SK-N-SH (cell line): ENCODE data around the gene ZFP36. TPM values are rescaled to one million over a fixed set of nuclear protein-coding genes. Genes with fewer than 3 reads are reported as not detected.

Source experiments
- CTCF ChIA-PET: fragments of 300-600, 350-600 bp; formaldehyde crosslinking; extraction: SDS; loops from one replicate; lab custom pipeline; 2021; lab: Yijun Ruan, JAX
- POLR2A ChIA-PET: fragments of 350-600 bp; sonication (Branson Sonifier 250); formaldehyde crosslinking; extraction: SDS; loops from one replicate; lab custom pipeline; 2020; ENCODE audit warnings: antibody characterized with exemption, inconsistent platforms; lab: Yijun Ruan, JAX
- DNase-seq: peaks from one replicate; pipeline ENCODE4 v3.0.0; 2012
- H2AFZ ChIP-seq: fragments of 200-600 bp; sonication (generic); 2 replicates; pipeline ENCODE4 v1.8.1; 2016; ENCODE audit warnings: antibody characterized with exemption, mild to moderate bottlenecking, low read depth
- H3F3A ChIP-seq: fragments of 200-600 bp; sonication (generic); replicated peaks from 2 replicates; pipeline ENCODE3; 2016; ENCODE audit warnings: antibody characterized with exemption, mild to moderate bottlenecking; ENCODE audit not compliant: insufficient read depth
- H3K27ac ChIP-seq, 2 experiments: fragments of 200-500 bp in 1 of 2; fragments of 200-600 bp in 1 of 2; sonication (Bioruptor generic) in 1 of 2; sonication (generic), shearing (Covaris generic) in 1 of 2; 2 replicates each; pipeline versions ENCODE4 v1.5.1 to v1.6.1; 2014 to 2016; ENCODE audit warnings: low read depth in 2 of 2, inconsistent platforms in 1 of 2, low read length in 1 of 2, mild to moderate bottlenecking in 1 of 2, mixed read lengths in 1 of 2
- H3K27me3 ChIP-seq: fragments of 200-600 bp; sonication (generic), shearing (Covaris generic); 2 replicates; pipeline ENCODE4 v1.6.1; 2016; ENCODE audit warnings: mixed run types; ENCODE audit not compliant: insufficient read depth
- H3K36me3 ChIP-seq, 2 experiments: fragments of 200-500 bp in 1 of 2; fragments of 200-600 bp in 1 of 2; sonication (Bioruptor generic) in 1 of 2; sonication (generic) in 1 of 2; replicated peaks in 1 of 2; 2 replicates each; pipeline versions ENCODE3 to v1.5.1; 2014 to 2016; ENCODE audit warnings: low read length in 1 of 2, mild to moderate bottlenecking in 1 of 2; ENCODE audit not compliant: insufficient read depth in 2 of 2, control insufficient read depth in 1 of 2
- H3K4me1 ChIP-seq, 2 experiments: fragments of 200-500 bp in 1 of 2; fragments of 200-600 bp in 1 of 2; sonication (Bioruptor generic) in 1 of 2; sonication (generic), shearing (Covaris generic) in 1 of 2; 2 replicates each; pipeline versions ENCODE4 v1.5.1 to v1.6.1; 2014 to 2016; ENCODE audit warnings: low read depth in 1 of 2, low read length in 1 of 2, mixed run types in 1 of 2; ENCODE audit not compliant: insufficient read depth in 2 of 2, control insufficient read depth in 1 of 2
- H3K4me2 ChIP-seq: fragments of 200-600 bp; sonication (generic), shearing (Covaris generic); 2 replicates; pipeline ENCODE4 v1.6.1; 2017; ENCODE audit warnings: mixed run types
- H3K4me3 ChIP-seq, 2 experiments: fragments of 200-500 bp in 1 of 2; fragments of 200-600 bp in 1 of 2; sonication (Bioruptor generic) in 1 of 2; sonication (generic), shearing (Covaris generic) in 1 of 2; 2 replicates each; pipeline versions ENCODE4 v1.5.1 to v1.8.1; 2014 to 2016; ENCODE audit warnings: low read depth in 2 of 2, inconsistent platforms in 1 of 2, low read length in 1 of 2, mild to moderate bottlenecking in 1 of 2, mixed read lengths in 1 of 2, moderate library complexity in 1 of 2
- H3K79me2 ChIP-seq: fragments of 200-600 bp; sonication (generic); 2 replicates; pipeline ENCODE4 v1.8.1; 2017; ENCODE audit warnings: mild to moderate bottlenecking; ENCODE audit not compliant: insufficient read depth
- H3K9ac ChIP-seq: fragments of 200-600 bp; sonication (generic); 2 replicates; pipeline ENCODE4 v1.6.1; 2017; ENCODE audit warnings: mixed run types
- H3K9me2 ChIP-seq: fragments of 200-600 bp; sonication (generic); 2 replicates; pipeline ENCODE4 v1.6.1; 2017; ENCODE audit warnings: mixed run types
- H3K9me3 ChIP-seq: fragments of 200-600 bp; sonication (generic); 2 replicates; pipeline ENCODE4 v1.6.1; 2017; ENCODE audit warnings: mixed run types, mild to moderate bottlenecking, moderate library complexity
- H4K20me1 ChIP-seq: fragments of 200-600 bp; sonication (generic); 2 replicates; pipeline ENCODE4 v1.6.1; 2017; ENCODE audit warnings: mild to moderate bottlenecking, mixed run types; ENCODE audit not compliant: insufficient read depth
- EZH2phosphoT487 ChIP-seq: fragments of 200-600 bp; sonication (generic); IDR thresholded peaks from 2 replicates; pipeline ENCODE4 v1.6.1; 2017; ENCODE audit warnings: low read depth, mixed run types, mild to moderate bottlenecking, antibody characterized with exemption, moderate library complexity, borderline replicate concordance
- FOXM1 ChIP-seq: IDR thresholded peaks from 2 replicates; pipeline ENCODE4 v1.4.0; 2012; ENCODE audit warnings: low read depth, mild to moderate bottlenecking
- JUND ChIP-seq: IDR thresholded peaks from 2 replicates; pipeline ENCODE4 v1.4.0; 2012
- NRF1 ChIP-seq: IDR thresholded peaks from 2 replicates; pipeline ENCODE4 v1.6.1; 2012; ENCODE audit warnings: low read depth, mild to moderate bottlenecking, low read length
- POLR2AphosphoS5 ChIP-seq: IDR thresholded peaks from 2 replicates; pipeline ENCODE4 v1.6.1; 2012; ENCODE audit warnings: low read depth, low read length
- RXRA ChIP-seq: IDR thresholded peaks from 2 replicates; pipeline ENCODE4 v1.4.0; 2012; ENCODE audit warnings: low read depth, mild to moderate bottlenecking, borderline replicate concordance
- SMC3 ChIP-seq: IDR thresholded peaks from 2 replicates; pipeline ENCODE4 v1.6.1; 2012; ENCODE audit warnings: low read depth, low read length, improper control_type of control experiment
- TAF1 ChIP-seq: IDR thresholded peaks from 2 replicates; pipeline ENCODE4 v1.6.1; 2012; ENCODE audit warnings: low read depth, mild to moderate bottlenecking, low read length, moderate library complexity, borderline replicate concordance
- TCF12 ChIP-seq: IDR thresholded peaks from 2 replicates; pipeline ENCODE4 v1.4.0; 2012
- WGBS: methylation state at CpG from one replicate; pipeline ENCODE4 v1.1.6; 2017; ENCODE audit warnings: low lambda C conversion rate; 5-methylcytosine and 5-hydroxymethylcytosine counted together
- polyA plus RNA-seq, 3 experiments: library from polyadenylated mRNA; depleted of rRNA; stranded (reverse); fragments of >200 nt; gene quantifications; 2 replicates each; pipeline ENCODE4 v1.2.3, GENCODE V29; 2012
- TF ChIP-seq, protein P1 (sequence below): IDR thresholded peaks from 2 replicates; pipeline ENCODE4 v1.6.1; 2012; ENCODE audit warnings: mild to moderate bottlenecking, low read depth, low read length, moderate library complexity
- TF ChIP-seq, protein P2 (sequence below): IDR thresholded peaks from 2 replicates; pipeline ENCODE4 v1.4.0; 2012; ENCODE audit warnings: low read depth, borderline replicate concordance
- TF ChIP-seq, protein P3 (sequence below): IDR thresholded peaks from 2 replicates; pipeline ENCODE4 v1.4.0; 2012; ENCODE audit warnings: low read depth

ZFP36 gene
- polyA plus RNA-seq, 1 of the 3 experiments (the other 2 are of a cell fraction): 49.3 TPM

DNA sequence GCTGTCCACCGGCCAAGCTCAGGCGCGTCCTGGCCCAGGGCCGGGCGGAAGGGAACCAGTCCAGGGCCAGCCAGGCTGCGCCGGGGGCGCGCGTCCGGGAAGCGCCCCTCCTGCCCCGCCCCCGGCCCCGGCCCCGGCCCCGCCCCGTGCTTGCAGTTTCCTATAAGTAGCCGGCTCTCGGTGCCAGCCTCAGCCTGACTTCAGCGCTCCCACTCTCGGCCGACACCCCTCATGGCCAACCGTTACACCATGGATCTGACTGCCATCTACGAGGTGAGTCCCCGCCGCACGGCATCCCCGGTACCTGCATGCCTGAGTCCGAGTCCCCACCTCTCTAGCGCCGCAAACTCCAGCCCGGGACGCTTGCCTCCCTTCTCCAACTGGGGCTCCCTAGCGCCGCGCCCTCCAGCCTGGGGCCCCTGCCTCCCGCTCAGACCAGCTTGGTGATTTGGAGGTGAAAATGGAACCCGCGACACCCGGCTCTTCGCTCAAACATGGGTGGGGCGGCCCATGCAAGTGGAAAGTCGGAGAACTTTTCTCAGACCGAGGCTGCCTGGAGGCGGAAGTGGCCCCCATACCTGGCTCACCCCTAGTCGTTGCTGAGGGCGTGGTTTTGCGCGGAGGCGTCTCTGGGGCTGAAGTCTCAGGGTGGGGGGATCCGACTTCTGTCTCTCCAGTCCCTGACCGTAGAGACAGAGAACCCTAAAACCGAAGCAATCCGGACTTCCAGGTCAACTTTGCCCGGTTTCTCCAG, at the start of gene ZFP36 (continued):
- TF ChIP-seq, protein P1, sequence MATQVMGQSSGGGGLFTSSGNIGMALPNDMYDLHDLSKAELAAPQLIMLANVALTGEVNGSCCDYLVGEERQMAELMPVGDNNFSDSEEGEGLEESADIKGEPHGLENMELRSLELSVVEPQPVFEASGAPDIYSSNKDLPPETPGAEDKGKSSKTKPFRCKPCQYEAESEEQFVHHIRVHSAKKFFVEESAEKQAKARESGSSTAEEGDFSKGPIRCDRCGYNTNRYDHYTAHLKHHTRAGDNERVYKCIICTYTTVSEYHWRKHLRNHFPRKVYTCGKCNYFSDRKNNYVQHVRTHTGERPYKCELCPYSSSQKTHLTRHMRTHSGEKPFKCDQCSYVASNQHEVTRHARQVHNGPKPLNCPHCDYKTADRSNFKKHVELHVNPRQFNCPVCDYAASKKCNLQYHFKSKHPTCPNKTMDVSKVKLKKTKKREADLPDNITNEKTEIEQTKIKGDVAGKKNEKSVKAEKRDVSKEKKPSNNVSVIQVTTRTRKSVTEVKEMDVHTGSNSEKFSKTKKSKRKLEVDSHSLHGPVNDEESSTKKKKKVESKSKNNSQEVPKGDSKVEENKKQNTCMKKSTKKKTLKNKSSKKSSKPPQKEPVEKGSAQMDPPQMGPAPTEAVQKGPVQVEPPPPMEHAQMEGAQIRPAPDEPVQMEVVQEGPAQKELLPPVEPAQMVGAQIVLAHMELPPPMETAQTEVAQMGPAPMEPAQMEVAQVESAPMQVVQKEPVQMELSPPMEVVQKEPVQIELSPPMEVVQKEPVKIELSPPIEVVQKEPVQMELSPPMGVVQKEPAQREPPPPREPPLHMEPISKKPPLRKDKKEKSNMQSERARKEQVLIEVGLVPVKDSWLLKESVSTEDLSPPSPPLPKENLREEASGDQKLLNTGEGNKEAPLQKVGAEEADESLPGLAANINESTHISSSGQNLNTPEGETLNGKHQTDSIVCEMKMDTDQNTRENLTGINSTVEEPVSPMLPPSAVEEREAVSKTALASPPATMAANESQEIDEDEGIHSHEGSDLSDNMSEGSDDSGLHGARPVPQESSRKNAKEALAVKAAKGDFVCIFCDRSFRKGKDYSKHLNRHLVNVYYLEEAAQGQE: no peak
- TF ChIP-seq TAF1: peak; percentile 70; the same call in 1 of the 2 replicates
- TF ChIP-seq, protein P2, sequence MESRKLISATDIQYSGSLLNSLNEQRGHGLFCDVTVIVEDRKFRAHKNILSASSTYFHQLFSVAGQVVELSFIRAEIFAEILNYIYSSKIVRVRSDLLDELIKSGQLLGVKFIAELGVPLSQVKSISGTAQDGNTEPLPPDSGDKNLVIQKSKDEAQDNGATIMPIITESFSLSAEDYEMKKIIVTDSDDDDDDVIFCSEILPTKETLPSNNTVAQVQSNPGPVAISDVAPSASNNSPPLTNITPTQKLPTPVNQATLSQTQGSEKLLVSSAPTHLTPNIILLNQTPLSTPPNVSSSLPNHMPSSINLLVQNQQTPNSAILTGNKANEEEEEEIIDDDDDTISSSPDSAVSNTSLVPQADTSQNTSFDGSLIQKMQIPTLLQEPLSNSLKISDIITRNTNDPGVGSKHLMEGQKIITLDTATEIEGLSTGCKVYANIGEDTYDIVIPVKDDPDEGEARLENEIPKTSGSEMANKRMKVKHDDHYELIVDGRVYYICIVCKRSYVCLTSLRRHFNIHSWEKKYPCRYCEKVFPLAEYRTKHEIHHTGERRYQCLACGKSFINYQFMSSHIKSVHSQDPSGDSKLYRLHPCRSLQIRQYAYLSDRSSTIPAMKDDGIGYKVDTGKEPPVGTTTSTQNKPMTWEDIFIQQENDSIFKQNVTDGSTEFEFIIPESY: no peak
- TF ChIP-seq RXRA: no peak
- TF ChIP-seq JUND: no peak
- TF ChIP-seq, protein P3, sequence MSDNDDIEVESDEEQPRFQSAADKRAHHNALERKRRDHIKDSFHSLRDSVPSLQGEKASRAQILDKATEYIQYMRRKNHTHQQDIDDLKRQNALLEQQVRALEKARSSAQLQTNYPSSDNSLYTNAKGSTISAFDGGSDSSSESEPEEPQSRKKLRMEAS: no peak; the same call in 1 of the 2 replicates
- peak; percentile 99 for TF ChIP-seq POLR2AphosphoS5
- TF ChIP-seq EZH2phosphoT487: no peak
- TF ChIP-seq NRF1: 0 out of 2 replicates have a peak, but pooled peaks have one; percentile 15

DNA sequence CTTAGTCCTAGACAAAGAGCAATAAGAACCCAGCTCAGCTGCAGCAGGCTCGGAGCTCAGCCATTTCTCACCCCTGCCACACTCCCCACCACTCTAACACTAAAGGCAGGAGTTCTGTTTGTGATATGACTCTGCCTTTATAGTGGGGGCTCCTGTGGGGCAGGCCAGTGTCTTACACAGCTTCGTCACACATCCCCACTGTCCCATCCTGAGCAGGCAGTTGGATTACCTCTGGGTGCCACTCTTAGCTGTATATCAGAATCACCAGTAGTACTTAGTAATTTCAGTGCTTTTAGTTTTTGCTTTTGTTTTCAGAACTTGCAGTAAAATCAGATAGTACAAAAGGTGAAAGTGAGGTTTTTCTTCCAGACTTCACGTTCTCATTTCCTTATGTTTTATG, 47.6 kb upstream of the ZFP36 start:
- 97% methylated on average over 3 of the region's 3 CpGs for WGBS
- TF ChIP-seq FOXM1 (no peak), SMC3 (no peak), TCF12 (no peak)
- H3K4me1 ChIP-seq: peaks cover 6 to 9% of the 10 kb centered on the region in 2 experiments; a peak in 2 of 4 replicates

More for the DNA sequence above, 47.6 kb upstream of the ZFP36 start:
- ChIA-PET POLR2A (interaction anchor here (1.1 kb wide), 1 partner anchor 9 kb away, joined by 3 read pairs; no protein-coding TSS in a partner anchor), CTCF (no interaction called here)
- Histone ChIP-seq H2AFZ (no peak overlapping the region), H4K20me1 (peaks cover 3% of the 10 kb centered on the region; the same call in 1 of the 2 replicates), H3K4me2 (no peak overlapping the region), H3K4me3 (no peak overlapping the region), H3K9me3 (no peaks in the 10 kb centered on the region), H3K9ac (no peak overlapping the region), H3K27me3 (no peaks in the 10 kb centered on the region), H3K9me2 (no peaks in the 10 kb centered on the region), H3K79me2 (peaks cover 10% of the 10 kb centered on the region), H3K36me3 (peaks cover 44 to 59% of the 10 kb centered on the region in 2 experiments), H3K27ac (no peak overlapping the region), H3F3A (peaks cover 12% of the 10 kb centered on the region)
- no peak for DNase-seq
